Measurements from ENCODE around the gene P2RY14.

P2RY14 gene

GRCh38 chr3:151165226-151165625, 113.1 kb downstream of the P2RY14 start:
- DNase-seq (ENCODE audit: low read depth): no peak
- TF ChIP-seq CTCF (conservative IDR thresholded peaks at IDR 0.05; ENCODE audit: low read depth, low read length): no peak
- H3K4me3 ChIP-seq (ENCODE audit: low read depth, low read length): no peak overlapping the region
